GM12891 (cell line): Measurements from ENCODE around the gene LVRN.

Experiments used
- POLR2A ChIP-seq: IDR thresholded peaks from 2 replicates; pipeline ENCODE4 v1.6.1; 2011; ENCODE audit warnings: low read depth, low read length, control low read depth
- POLR2AphosphoS5 ChIP-seq: IDR thresholded peaks from 2 replicates; pipeline ENCODE4 v1.6.1; 2011; ENCODE audit warnings: low read depth, low read length, control low read depth

DNA sequence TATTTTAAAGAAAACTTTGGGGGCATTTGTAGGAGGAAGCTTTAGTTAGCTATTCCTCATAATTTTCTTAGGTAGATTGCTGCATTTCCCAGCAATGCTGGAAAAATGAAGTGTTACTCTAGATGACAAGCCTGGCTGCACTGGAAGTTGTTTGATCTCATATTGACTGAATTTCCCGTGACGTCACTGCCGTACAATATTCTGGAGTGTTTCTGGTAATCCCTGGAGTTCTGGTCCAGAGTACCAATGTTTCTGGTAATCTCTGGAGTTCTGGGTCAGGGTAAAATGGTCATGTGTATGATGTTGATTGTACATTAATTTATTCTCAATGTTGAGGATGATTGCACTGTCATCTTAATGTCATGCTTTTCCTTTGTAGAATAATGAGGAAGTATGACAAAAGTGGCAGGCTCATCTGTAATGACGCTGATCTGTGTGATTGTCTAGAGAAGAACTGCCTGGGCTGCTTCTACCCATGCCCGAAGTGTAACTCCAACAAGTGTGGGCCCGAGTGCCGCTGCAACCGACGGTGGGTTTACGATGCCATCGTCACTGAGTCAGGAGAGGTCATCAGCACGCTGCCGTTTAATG is 96.2 kb downstream of the LVRN start:
- TF ChIP-seq POLR2AphosphoS5 (no peak), POLR2A (no peak)
